HG02642 (cell line): ENCODE measurements around the gene TJP3.

Experiments
- ATAC-seq: cut with Tn5 transposase; IDR thresholded peaks from one replicate; pipeline ENCODE4 v1.9.1; 2021; ENCODE audit warnings: mild to moderate bottlenecking; ENCODE audit not compliant: unreplicated experiment, poor library complexity

The TJP3 gene

DNA sequence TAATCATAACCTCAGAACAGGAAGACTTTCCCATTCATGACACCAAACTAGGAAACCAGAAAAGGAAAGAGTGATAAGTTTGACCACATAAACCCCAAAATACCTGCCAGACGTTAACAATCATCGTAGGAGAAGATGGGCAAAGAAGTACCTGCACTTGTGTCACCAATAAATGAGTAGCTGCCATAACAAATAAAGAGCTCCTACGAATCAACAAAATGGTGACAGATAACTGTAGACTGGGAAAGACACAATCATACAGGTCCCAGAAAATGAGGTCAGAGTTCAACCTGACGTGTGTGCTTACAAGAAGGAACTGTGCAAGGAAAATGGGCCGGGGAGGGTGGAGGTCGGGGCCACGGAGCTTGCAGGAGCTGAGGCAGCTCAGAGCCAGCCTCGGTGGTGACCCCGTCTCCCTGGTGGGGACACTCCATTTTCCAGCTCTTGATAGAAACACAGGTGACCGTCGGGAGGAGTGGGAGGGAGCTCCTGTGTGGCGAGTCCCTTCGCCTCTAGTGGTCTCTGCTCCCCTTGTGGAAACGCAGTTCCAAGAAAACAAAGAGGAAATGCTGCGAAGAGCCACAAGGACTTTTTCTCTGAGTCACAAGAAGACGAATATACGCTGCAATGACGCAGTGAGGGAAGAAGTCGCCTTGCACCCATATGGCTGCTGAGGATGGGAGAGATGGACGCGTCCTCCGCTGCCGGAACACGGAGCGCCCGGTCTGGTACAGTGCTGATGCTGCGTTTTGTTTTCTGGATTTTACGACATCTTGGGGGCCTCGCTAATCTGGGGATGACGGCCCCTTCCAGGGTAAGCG is 17.4 kb upstream of the TJP3 start:
- ATAC-seq, result no peak

- no peak for ATAC-seq
Measured at GRCh38 chr19:3691372-3691716, 16.8 kb upstream of the TJP3 start.

- ATAC-seq, result no peak
Measured at GRCh38 chr19:3691726-3692125, 16.5 kb upstream of the TJP3 start.

DNA sequence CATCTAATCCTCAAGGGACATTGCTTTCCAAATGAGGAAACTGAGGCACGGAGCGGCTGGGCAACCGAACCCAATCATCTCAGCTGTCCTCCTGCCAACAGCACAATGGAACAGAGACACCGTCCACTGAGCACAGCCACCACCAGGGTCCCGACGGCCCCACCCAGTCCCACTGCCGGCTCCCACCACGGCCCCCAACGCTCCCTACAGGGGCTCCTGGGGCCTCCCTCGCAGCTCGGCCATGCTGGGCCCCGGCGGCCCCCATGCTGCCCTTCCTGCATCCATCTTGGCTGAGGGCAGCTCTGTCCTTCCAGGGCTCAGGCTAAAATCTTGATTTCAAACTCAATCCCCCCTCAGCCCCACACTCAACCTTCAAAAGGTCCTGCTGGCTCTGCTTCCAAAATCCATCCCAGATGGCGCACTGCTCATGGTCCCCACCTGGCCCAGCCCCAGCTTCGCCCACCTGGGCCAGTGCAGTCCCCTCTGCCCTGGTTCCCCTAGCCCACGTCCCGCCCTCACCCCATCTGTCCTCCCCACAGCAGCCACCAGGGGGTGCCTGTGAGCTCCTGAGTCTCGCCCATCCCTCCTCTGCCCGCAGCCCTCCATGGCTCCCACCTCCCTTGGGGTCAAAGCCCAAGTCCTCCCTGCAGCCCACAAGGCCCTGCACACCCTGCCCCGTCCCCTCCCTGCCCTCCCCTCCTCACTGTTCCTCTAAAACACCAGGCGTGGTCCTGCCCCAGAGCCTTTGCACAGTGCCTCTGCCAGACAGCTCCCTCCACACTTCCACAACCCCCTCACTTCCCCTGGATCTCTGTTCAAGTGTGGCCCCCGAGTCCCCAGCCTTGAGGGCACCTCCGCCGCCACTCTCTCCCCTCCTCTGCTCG is 15.8 kb upstream of the TJP3 start:
- ATAC-seq, result no peak

- ATAC-seq, result no peak
Measured at GRCh38 chr19:3693025-3693925, 14.9 kb upstream of the TJP3 start.

- ATAC-seq, result no peak
Measured at GRCh38 chr19:3694361-3695123, 13.6 kb upstream of the TJP3 start.

DNA sequence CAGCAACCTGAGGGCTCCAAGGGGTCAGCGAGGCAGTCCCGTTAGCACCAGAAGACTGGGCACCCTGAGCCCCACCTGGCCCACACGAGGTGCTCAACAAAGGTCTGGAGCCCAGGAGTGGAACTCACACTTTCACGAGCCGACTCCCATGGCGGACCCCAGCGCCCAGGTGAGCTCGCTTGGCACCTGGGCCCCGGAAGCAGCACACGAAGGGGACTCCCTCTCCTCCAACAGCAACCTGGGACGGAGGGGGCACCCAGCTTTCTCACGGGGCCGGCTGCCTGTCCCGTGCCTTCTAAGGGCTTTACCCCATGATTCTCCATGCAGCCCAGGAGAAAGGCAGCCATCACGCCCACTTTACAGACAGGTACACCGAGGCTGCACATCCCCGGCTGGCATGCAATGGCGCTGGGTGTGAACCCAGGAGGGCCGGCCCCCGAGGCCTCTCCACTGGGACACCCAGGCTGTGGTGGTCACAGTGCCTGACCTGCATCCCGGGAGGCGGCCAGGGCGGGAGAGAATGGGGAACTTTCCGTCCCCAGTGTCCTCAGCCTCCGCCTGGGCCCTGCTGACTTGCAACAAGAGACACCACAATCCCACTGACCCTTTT is 13.0 kb upstream of the TJP3 start:
- ATAC-seq, result no peak

DNA sequence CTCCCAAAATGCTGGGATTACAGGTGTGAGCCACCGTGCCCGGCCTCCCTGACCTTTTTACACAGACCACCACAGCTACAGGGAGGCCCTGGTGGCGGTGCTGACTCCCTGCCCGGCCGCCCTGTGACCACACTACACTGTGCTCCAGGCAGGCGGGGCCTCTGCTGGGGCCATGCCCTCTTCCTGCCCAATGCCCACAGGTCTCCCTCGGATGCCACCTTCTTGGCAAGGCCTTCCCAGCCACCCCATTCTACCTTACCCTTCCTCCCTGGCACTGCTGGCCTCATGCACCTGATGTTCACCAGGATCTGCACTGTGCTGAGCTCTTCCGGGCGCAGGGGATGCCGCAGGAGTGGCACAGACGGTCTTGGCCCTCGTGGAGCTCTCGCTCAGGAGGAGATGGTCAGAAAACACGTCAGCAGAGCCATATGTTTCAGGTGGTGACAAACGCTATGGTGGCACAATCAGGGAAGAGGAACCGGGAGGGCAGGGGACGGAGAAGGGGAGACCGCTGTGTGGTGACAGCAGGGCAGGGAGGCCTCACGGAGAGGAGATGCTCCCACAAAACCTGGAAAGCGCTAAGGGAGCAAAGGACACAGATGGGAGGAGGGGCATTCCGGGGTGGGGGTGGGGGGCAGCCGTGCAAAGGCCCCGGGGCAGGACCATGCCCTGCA is 12.1 kb upstream of the TJP3 start:
- no peak for ATAC-seq

GRCh38 chr19:3696660-3696995 is 11.6 kb upstream of the TJP3 start:
- no peak for ATAC-seq

- ATAC-seq, result no peak
Measured at GRCh38 chr19:3697094-3697493, 11.1 kb upstream of the TJP3 start.

DNA sequence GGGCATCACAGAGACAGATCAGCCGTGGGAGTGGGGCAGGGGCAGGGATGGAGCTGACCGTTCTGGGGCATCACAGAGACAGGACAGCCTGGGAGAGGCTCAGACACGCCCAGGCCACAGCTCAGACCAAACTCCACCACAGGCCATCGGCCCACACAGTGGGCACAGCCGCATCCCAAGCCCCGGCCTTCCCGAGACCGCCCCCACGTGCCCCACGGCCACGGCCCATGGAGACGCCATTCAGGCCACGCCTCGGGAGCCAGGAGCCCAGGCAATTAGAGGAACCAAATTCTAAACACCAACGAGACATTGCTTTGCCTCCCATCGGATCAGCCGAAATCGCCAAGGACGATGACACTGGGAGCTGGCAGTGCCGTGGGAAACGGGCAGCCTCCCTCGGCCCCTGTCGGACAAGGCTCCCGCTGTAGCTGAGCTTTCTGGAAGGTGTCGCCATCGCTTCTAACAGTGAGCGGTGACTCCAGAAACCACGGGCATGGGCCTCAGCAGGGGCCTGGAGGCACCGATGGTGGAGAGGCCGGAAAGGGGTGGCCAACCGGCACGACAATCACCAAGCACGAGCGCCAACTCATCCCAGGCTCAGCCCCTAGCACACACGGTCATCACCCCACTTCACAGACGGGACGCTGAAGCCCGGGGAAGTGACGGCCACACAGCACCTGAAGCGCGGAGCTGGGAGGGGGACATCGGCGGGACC is 10.4 kb upstream of the TJP3 start:
- no peak for ATAC-seq

GRCh38 chr19:3698386-3698950 is 9.7 kb upstream of the TJP3 start:
- no peak for ATAC-seq

DNA sequence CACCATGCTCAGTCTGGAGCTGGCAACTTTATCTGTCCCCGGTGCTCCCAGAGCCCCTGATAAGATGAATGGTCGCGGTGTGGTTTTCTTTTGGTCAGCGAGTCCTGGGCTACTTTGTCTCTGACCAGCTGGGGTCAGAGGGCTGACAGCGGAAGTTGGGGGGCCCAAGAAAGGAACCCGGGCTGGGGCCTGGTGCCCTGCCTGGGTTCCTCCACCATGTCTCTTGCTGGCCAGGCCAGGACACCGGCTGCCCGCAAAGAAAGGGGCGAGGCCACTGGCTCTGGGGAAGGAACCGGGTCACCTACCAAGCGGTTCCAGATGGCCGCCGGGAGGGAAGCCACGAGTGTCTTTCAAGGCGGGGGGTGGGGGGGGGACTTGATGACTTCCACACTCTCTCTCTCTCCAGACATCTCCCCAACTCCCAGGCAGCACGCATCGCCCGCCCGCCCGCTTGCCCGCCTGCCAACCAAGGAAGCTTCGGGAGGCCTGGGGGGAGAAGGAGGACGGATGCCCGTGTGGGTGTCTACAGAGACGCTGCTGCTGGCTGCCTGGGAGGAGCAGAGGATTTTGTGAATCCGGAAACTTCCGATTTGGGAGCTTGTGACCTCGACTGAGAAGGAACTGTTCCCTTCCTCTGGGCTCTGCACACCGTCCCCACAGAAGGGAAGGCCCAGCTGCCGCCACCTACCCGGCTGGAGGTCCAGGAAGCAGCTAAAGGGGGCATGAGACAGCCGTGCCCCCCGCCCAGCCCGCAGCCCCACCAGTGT is 9.0 kb upstream of the TJP3 start:
- ATAC-seq, result no peak

DNA sequence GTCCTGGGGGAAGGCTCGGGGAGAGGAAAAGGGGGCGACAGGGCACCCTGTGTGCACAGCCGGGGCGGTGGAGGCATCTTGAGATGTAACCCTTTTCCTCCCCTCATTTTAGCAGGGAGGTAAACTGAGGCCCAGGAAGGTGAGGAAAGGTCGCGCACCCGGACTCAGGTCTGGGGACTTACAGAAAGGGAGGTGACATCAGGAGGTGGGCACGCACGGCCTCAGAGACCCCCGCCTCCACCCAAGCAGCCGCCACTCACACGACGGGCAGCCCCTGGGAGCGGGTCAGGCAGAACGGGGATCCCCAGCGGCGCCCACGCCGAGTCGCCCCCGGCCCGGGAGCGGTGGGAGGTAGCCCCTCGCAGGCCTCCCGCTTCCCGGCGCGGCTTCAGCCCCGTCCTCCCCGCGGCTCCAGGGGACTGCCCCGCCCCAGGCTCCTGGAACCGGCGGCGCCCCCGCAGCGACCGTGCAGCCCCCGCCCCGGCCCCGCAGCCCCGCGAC is 8.4 kb upstream of the TJP3 start:
- ATAC-seq, result peak; percentile 22

DNA sequence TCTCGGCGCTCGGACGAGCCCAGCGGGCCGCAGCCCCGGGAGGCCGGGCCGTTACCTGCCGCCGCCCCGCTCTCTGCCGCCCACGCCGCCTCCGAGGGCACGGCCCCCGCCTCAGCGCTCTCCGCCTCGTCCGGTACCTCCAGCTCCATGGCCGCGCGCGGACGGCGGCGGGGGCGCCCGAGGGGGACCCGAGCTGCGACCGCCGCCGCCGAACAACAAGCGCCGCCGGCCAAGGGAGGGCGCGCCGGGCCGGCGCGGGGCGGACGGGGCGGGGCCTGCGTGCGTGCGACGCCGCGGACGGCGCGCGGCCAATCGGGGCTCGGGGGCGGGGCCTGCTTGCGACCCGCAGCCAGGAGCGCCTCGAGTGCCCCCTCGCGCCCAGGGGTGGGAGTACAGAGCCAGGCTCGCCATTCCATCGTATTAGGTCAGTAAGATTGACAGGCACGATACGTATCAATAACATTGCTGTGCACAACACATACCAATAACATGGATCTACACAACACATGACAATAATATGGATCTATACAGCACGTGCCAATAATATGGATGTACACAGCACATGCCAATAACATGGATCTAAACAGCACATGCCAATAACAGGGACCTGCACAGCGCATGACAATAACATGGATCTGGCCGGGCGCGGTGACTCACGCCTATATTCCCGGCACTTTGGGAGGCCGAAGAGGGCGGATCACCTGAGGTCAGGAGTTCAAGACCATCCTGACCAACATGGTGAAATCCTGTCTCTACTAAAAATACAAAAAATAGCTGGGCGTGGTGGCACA is 7.7 kb upstream of the TJP3 start, which contains the start of gene PIP5K1C:
Gene PIP5K1C (minus strand): TSS at position 227 of the 791 bp plus-strand sequence. CDS start 78 bp downstream, at position 149.
- peak; percentile 87 for ATAC-seq

- no peak for ATAC-seq
Measured at GRCh38 chr19:3701200-3701599, 7.0 kb upstream of the TJP3 start.
